NCI-H526 (cell line): Measurements from ENCODE around the gene CARS2.
A peak's percentile ranks its signal among the peaks of the same experiment; 100 is the strongest.

Experiments
- DNase-seq, 2 experiments: peaks; one replicate each; lab custom pipeline; 2025; lab: John Stamatoyannopoulos, UW

Gene CARS2

GRCh38 chr13:110651726-110652230 lies 54.1 kb downstream of the CARS2 start:
- no peak for DNase-seq

GRCh38 chr13:110651271-110651670 lies 54.6 kb downstream of the CARS2 start:
- DNase-seq: no peak

GRCh38 chr13:110650436-110650835 lies 55.5 kb downstream of the CARS2 start:
- no peak for DNase-seq

GRCh38 chr13:110649551-110649950 lies 56.4 kb downstream of the CARS2 start:
- no peak for DNase-seq

GRCh38 chr13:110648848-110649421 lies 57.0 kb downstream of the CARS2 start:
- DNase-seq: no peak

- DNase-seq: no peak
Observed at GRCh38 chr13:110648146-110648819, 57.6 kb downstream of the CARS2 start.

- no peak for DNase-seq
Observed at GRCh38 chr13:110647365-110647737, 58.6 kb downstream of the CARS2 start.

GRCh38 chr13:110646442-110647364 lies 59.2 kb downstream of the CARS2 start:
- no peak for DNase-seq

GRCh38 chr13:110645750-110646149 lies 60.2 kb downstream of the CARS2 start:
- DNase-seq: no peak

GRCh38 chr13:110644892-110645521 lies 60.9 kb downstream of the CARS2 start:
- peak; percentile 89 to 94 for DNase-seq

- no peak for DNase-seq
Observed at GRCh38 chr13:110643768-110644421, 62.0 kb downstream of the CARS2 start.

GRCh38 chr13:110643324-110643723 lies 62.6 kb downstream of the CARS2 start:
- DNase-seq: no peak

GRCh38 chr13:110642291-110642981 lies 63.5 kb downstream of the CARS2 start:
- DNase-seq: no peak

GRCh38 chr13:110641055-110642015 lies 64.6 kb downstream of the CARS2 start:
- no peak for DNase-seq

GRCh38 chr13:110640591-110641029 lies 65.3 kb downstream of the CARS2 start:
- no peak for DNase-seq

- no peak for DNase-seq
Observed at GRCh38 chr13:110639935-110640334, 66.0 kb downstream of the CARS2 start.

GRCh38 chr13:110638814-110639806 lies 66.8 kb downstream of the CARS2 start:
- DNase-seq: no peak

- no peak for DNase-seq
Observed at GRCh38 chr13:110638257-110638656, 67.7 kb downstream of the CARS2 start.

- DNase-seq: no peak
Observed at GRCh38 chr13:110637747-110638146, 68.2 kb downstream of the CARS2 start.
